ENCODE data around the gene NT5DC2.
A peak's percentile ranks its signal among the peaks of the same experiment; 100 is the strongest.
"Not testable (repeated sequence)": the region's sequence is repeated elsewhere in the genome, so short reads cannot be mapped to it uniquely, and the experiment has no call there.

NT5DC2 gene

DNA sequence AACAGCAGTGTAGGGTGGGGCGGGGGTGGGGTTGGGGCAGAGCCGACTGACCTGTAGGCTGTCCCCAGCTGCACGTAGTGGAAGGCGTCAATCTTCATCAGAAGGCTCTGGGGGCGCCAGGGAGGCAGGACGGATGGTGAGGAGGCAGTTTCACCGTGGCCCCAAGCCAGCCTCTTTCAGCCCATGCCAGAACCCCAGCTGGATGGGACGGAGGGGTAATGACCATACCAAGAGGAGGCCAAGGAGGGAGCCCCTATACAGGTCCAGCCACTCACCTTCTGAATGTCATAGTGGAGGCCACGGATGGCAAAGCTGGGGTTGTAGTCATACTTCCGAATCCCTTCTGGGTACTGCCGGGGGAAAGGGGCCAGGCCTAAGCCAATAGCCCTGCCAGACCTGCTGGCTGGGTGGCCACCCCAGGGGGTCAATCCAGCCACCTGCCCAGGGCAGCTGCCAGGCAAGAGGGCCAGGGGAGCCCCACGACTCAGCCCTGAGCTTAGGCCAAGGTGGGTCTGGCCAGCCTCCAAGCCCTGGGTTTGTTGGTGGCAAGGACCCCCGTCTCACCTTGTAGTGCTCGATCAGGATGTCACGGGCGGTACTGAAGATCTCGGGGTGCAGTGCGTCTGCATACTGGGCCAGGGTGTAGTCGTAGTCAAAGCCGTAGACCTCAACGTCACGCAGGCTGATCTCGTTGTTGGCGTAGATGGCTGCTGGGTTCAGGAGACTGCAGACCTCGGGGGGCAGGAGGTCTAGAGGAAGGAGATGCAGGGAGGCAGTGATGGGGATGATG, 4.9 kb downstream of the NT5DC2 start:
- DNase-seq (ENCODE audit: low spot score), result peak; percentile 72
- Histone ChIP-seq H3K4me3 (no peak overlapping the region), H3K27ac (peak overlapping the region; percentile 79 to 94)
- TF ChIP-seq, protein P1, sequence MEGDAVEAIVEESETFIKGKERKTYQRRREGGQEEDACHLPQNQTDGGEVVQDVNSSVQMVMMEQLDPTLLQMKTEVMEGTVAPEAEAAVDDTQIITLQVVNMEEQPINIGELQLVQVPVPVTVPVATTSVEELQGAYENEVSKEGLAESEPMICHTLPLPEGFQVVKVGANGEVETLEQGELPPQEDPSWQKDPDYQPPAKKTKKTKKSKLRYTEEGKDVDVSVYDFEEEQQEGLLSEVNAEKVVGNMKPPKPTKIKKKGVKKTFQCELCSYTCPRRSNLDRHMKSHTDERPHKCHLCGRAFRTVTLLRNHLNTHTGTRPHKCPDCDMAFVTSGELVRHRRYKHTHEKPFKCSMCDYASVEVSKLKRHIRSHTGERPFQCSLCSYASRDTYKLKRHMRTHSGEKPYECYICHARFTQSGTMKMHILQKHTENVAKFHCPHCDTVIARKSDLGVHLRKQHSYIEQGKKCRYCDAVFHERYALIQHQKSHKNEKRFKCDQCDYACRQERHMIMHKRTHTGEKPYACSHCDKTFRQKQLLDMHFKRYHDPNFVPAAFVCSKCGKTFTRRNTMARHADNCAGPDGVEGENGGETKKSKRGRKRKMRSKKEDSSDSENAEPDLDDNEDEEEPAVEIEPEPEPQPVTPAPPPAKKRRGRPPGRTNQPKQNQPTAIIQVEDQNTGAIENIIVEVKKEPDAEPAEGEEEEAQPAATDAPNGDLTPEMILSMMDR (IDR thresholded peaks at IDR 0.05), result no peak

DNA sequence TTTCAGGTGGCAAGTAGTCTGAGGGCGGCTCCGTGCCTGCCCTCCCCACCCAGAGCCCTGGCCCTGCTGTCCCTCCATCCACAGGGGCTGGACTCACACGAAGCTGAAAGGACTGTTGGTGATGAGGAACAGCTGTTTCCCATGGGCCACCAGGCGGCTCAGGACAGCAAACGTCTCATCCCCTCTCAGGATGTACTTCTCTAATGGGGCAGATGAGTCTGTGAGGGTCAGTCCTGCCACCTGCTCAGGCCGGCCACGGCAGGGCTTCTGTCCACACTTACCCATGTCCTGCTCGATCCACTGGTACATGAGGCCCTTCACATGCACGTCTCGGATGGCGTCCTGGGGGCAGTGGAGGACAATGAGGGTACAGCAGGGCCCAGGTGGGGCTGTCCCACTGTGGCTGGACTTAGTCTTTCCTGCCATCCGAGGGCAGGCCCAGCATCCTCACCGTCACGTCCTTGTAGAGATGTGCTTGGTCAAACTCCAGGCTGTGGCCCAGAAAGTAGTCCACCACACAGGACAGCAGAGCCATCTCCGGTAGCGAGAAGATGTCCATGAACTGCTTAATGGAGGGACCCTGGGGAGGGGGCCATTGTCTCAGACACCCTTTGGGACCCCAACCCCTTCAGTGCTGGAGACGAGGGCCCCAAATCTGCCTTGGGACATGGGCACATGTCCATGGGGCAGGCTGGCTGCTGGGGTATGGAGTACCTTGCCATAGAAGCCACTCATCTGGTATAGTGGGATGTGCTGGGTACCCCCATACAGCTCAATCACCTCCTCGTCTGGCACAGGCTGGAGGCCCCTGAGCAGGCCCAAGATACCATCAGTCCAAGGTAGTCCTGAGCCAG, 5.7 kb downstream of the NT5DC2 start:
- no peak overlapping the region for H3K4me3 ChIP-seq
- TF ChIP-seq, protein P1 (IDR thresholded peaks at IDR 0.05), result no peak
- H3K27ac ChIP-seq, result peak overlapping the region; percentile 79 to 94
- DNase-seq (ENCODE audit: low spot score), result peak; percentile 71

DNA sequence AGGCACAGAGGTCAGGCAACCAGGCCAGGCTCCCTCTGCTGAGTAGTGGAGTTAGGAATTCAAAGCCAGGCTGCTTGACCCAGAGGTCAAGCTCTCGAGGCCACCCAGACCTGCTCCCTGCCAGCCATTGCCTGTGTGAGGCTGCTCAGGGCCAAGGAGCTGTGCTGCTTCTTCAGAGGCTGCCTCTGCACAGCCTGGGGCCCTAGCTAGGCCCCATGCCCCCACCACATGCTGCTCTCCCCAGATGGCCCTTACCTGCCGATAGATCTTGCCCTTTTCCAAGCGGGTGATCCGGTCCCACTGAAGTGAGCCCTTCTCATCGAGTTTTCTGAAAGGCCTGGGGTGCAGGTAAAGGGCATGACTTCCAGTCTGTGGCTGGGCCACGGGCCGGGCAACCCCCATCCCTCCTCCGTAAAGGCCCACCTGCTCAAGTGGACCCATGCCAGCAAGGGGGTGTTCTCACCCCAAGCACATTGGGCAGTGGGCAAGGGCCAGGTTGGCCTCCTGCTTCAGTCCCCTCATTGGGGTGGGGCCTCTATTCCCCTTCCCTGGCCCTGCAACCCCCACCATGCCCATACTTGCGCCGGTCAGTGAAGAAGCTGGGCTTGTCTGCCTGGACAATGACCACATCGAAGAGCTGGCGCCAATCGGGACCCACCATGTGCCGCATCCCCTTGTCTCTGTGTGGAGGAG, 6.5 kb downstream of the NT5DC2 start:
- Histone ChIP-seq H3K4me3 (no peak overlapping the region), H3K27ac (peak overlapping the region; percentile 52 to 94)
- TF ChIP-seq, protein P1 (IDR thresholded peaks at IDR 0.05), result no peak
- peak; percentile 75 for DNase-seq (ENCODE audit: low spot score)

DNA sequence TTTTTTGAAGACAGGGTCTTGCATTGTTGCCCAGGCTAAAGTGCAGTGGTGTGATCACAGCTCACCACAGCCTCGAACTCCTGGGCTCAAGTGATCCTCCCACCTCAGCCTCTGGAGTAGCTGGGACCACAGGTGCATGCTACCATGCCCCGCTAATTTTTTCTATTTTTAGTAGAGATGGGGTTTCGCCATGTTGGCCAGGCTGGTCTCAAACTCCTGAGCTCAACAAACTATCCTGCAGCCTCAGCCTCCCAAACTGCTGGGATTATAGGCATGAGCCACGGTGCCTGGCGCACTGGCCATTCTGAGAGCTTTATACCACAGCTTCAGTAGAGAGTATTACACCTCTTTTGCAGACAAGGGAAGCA, 7.0 kb downstream of the NT5DC2 start:
- not testable (repeated sequence) for H3K4me3 ChIP-seq; DNase-seq (ENCODE audit: low spot score)
- peak overlapping the region; percentile 94 for H3K27ac ChIP-seq

DNA sequence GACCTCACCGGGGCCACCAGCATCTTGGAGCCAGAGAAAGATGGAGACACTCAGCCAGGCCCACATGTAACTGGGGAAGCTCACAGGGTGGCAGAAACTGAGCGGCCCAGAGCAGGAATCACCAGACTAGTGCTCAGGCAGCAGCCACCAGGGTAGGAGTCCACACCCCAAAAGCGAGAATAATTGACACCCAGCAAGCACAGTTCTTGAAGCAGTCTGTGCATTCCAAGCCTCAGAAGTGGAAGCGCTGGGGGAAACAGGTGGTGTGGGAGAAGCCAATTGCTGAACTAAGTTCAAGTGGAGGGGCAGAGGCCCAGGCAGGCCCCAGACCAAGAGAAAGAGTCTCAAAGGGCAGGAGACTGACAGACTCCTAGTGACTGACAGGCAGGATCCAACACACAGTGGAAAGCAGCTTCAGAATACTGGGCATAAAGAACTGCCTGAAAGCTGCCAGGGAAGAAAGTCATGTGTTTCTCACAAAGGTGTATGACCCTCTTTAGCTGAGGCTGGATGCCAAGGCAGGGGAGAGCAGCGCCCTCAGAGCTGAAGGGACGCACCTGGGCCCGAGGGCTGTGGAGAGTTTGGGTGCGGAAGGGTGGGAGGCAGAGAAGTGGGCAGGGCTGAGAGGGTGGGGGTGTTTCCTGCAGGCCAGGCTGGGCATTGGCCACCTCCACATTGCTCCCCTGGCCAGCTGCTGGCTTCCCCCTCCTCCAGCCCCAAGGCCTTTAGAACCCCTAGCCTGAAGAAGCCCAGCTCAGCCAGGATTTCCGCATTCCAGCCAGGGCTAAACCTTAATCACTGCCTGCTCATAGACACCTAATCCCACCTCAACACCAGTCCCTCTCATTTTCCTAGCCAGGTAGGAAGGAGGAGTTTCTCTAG, 7.7 kb downstream of the NT5DC2 start:
- TF ChIP-seq, protein P1 (IDR thresholded peaks at IDR 0.05), result no peak
- peak; percentile 67 for DNase-seq (ENCODE audit: low spot score)
- Histone ChIP-seq H3K4me3 (no peak overlapping the region), H3K27ac (peak overlapping the region; percentile 94)

DNA sequence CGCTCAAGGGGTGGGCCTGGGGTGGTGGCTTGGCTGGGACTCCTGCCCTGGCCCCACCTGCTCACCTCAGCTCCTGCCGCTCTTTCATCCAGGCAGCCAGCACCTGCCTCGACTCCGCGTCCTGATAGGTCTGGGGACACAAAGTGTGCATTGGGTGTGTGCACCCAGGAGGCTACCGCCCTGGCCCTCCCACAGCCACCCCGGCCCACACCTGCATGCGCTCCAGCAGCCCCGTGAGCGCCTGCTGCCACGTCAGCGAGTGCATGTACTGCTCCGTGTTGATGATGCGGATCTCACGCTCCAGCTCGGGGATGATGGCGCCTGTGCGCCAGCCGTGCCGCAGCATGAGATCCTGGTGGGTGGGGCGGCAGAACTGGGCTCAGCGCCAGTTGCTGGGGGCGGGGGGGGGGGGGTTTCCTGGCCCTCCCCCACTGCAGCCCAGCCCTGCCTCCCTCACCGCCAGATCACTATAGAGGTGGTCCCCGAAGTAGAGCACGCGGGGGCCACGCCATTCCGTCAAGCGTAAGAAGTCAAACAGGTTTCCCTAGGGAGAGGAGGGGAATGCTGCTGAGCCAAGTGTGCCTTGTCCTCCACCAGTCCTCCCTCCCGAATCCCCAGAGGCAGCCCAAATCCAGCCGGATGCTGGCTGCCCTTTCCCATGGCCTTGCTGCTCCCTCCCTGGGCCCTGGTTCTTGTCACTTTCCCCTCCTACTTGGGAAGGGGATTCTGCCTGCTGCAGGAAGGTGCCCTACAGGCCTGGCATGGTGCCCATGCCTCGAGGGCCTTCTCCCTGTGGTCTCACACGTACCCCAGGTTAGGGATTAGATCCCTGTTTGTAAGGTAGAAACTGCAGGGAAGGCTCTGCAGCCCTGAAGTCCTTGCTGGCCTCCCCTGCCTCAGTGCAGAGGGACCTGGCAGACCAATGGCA, 8.6 kb downstream of the NT5DC2 start:
- peak; percentile 90 for DNase-seq (ENCODE audit: low spot score)
- Histone ChIP-seq H3K27ac (peak overlapping the region; percentile 94), H3K4me3 (peak overlapping the region; percentile 44)
- TF ChIP-seq, protein P1 (IDR thresholded peaks at IDR 0.05), result no peak

All from coronary artery (tissue), 2 donors.